MV-4-11 (cell line): ENCODE data around the gene ATP1A1.
A peak's percentile ranks its signal among the peaks of the same experiment; 100 is the strongest.

ENCODE experiments used
- DNase-seq: peaks from one replicate; lab custom pipeline; 2025; lab: John Stamatoyannopoulos, UW

Gene ATP1A1

GRCh38 chr1:116391185-116391584 lies 18.1 kb downstream of the ATP1A1 start:
- no peak for DNase-seq

GRCh38 chr1:116392717-116393404 lies 19.8 kb downstream of the ATP1A1 start:
- no peak for DNase-seq

GRCh38 chr1:116393792-116394191 lies 20.7 kb downstream of the ATP1A1 start:
- no peak for DNase-seq

GRCh38 chr1:116394270-116394669 lies 21.2 kb downstream of the ATP1A1 start:
- peak; percentile 20 for DNase-seq

GRCh38 chr1:116396769-116397168 lies 23.7 kb downstream of the ATP1A1 start:
- no peak for DNase-seq

- no peak for DNase-seq
These were observed 24.7 kb downstream of the ATP1A1 start for GRCh38 chr1:116397728-116398127.

- DNase-seq = no peak
These were observed 27.7 kb downstream of the ATP1A1 start for GRCh38 chr1:116400780-116401179.

GRCh38 chr1:116401646-116402176 lies 28.7 kb downstream of the ATP1A1 start:
- DNase-seq = no peak

GRCh38 chr1:116402333-116402732 lies 29.3 kb downstream of the ATP1A1 start:
- no peak for DNase-seq

GRCh38 chr1:116403496-116404136 lies 30.6 kb downstream of the ATP1A1 start:
- DNase-seq = no peak

- DNase-seq = no peak
These were observed 31.7 kb downstream of the ATP1A1 start for GRCh38 chr1:116404699-116405098.

GRCh38 chr1:116405241-116406135 lies 32.4 kb downstream of the ATP1A1 start:
- DNase-seq = no peak

GRCh38 chr1:116407033-116407432 lies 34.0 kb downstream of the ATP1A1 start:
- DNase-seq = no peak

- no peak for DNase-seq
These were observed 35.1 kb downstream of the ATP1A1 start for GRCh38 chr1:116408193-116408592.

- no peak for DNase-seq
These were observed 36.0 kb downstream of the ATP1A1 start for GRCh38 chr1:116408803-116409720.

GRCh38 chr1:116409751-116410191 lies 36.7 kb downstream of the ATP1A1 start:
- DNase-seq = no peak

GRCh38 chr1:116411784-116412479 lies 38.9 kb downstream of the ATP1A1 start:
- DNase-seq = no peak

GRCh38 chr1:116412480-116412798 lies 39.4 kb downstream of the ATP1A1 start:
- DNase-seq = no peak

- DNase-seq = no peak
These were observed 39.9 kb downstream of the ATP1A1 start for GRCh38 chr1:116412898-116413297.

GRCh38 chr1:116413414-116413813 lies 40.4 kb downstream of the ATP1A1 start:
- DNase-seq = no peak

GRCh38 chr1:116414364-116414763 lies 41.3 kb downstream of the ATP1A1 start:
- no peak for DNase-seq
